ENCODE results near the gene LRFN2.

Gene LRFN2

DNA sequence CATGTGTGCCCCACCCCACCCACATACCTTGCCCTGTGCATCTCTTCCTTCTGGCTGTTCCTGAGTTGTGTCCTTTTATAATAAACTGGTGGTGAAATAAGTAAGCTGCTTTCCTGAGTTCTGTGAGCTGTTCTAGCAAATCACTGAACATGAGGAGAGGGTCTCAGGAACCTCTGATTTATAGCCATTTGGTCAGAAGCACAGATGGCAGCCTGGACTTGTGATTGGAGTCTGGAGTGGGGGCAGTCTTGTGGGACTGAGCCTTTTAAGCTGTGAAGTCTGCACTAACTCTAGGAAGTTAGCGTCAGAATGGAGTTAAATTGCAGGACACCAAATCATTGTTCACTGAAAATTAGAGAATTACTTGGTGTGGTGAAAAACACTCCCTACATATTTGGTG lies 245.4 kb downstream of the LRFN2 start:
- no peak for DNase-seq

All from NCI-H2029 (cell line).